ENCODE measurements around the gene CMTM4.

GRCh38 chr16:66580605-66581209 lies 115.8 kb downstream of the CMTM4 start:
- TF ChIP-seq, protein P1, sequence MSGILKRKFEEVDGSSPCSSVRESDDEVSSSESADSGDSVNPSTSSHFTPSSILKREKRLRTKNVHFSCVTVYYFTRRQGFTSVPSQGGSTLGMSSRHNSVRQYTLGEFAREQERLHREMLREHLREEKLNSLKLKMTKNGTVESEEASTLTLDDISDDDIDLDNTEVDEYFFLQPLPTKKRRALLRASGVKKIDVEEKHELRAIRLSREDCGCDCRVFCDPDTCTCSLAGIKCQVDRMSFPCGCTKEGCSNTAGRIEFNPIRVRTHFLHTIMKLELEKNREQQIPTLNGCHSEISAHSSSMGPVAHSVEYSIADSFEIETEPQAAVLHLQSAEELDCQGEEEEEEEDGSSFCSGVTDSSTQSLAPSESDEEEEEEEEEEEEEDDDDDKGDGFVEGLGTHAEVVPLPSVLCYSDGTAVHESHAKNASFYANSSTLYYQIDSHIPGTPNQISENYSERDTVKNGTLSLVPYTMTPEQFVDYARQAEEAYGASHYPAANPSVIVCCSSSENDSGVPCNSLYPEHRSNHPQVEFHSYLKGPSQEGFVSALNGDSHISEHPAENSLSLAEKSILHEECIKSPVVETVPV (CRISPR knock-in tag; IDR thresholded peaks at IDR 0.05), result no peak
- TF ChIP-seq ZFP30 (CRISPR knock-in tag; IDR thresholded peaks at IDR 0.05) (no peak), RARB (CRISPR knock-in tag; IDR thresholded peaks at IDR 0.05) (no peak), ZFP3 (CRISPR knock-in tag; IDR thresholded peaks at IDR 0.05) (no peak)
- TF ChIP-seq, protein P2, sequence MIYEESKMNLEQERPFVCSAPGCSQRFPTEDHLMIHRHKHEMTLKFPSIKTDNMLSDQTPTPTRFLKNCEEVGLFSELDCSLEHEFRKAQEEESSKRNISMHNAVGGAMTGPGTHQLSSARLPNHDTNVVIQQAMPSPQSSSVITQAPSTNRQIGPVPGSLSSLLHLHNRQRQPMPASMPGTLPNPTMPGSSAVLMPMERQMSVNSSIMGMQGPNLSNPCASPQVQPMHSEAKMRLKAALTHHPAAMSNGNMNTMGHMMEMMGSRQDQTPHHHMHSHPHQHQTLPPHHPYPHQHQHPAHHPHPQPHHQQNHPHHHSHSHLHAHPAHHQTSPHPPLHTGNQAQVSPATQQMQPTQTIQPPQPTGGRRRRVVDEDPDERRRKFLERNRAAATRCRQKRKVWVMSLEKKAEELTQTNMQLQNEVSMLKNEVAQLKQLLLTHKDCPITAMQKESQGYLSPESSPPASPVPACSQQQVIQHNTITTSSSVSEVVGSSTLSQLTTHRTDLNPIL (CRISPR knock-in tag; IDR thresholded peaks at IDR 0.05; ENCODE audit: low read depth), result no peak
